SW 1271 (cell line): ENCODE measurements around the gene MIER2.

ENCODE experiments used
- DNase-seq, 2 experiments: peaks; one replicate each; lab custom pipeline; 2025; lab: John Stamatoyannopoulos, UW

The MIER2 gene

GRCh38 chr19:378706-379105 lies 34.1 kb upstream of the MIER2 start:
- no peak for DNase-seq

GRCh38 chr19:377801-378581 lies 33.4 kb upstream of the MIER2 start:
- DNase-seq, result no peak

GRCh38 chr19:376111-376470 lies 31.5 kb upstream of the MIER2 start:
- DNase-seq, result no peak

- no peak for DNase-seq
Observed at GRCh38 chr19:375395-376110, 31.0 kb upstream of the MIER2 start.

- DNase-seq, result no peak
Observed at GRCh38 chr19:374886-375235, 30.3 kb upstream of the MIER2 start.

- no peak for DNase-seq
Observed at GRCh38 chr19:374183-374885, 29.7 kb upstream of the MIER2 start.

GRCh38 chr19:373391-374182 lies 29.0 kb upstream of the MIER2 start:
- DNase-seq, result no peak

- no peak for DNase-seq
Observed at GRCh38 chr19:372306-372890, 27.8 kb upstream of the MIER2 start.

GRCh38 chr19:371501-372168 lies 27.0 kb upstream of the MIER2 start:
- DNase-seq, result no peak

GRCh38 chr19:370641-371330 lies 26.2 kb upstream of the MIER2 start:
- no peak for DNase-seq

GRCh38 chr19:369876-370275 lies 25.3 kb upstream of the MIER2 start:
- DNase-seq, result no peak

GRCh38 chr19:369256-369655 lies 24.7 kb upstream of the MIER2 start:
- no peak for DNase-seq

GRCh38 chr19:368630-369024 lies 24.0 kb upstream of the MIER2 start:
- DNase-seq, result no peak

GRCh38 chr19:367963-368629 lies 23.5 kb upstream of the MIER2 start:
- no peak for DNase-seq

GRCh38 chr19:367561-367960 lies 23.0 kb upstream of the MIER2 start:
- no peak for DNase-seq

- no peak for DNase-seq
Observed at GRCh38 chr19:366951-367350, 22.4 kb upstream of the MIER2 start.

- no peak for DNase-seq
Observed at GRCh38 chr19:366205-366783, 21.7 kb upstream of the MIER2 start.

- no peak for DNase-seq
Observed at GRCh38 chr19:364496-365287, 20.1 kb upstream of the MIER2 start.

GRCh38 chr19:362683-363082 lies 18.1 kb upstream of the MIER2 start:
- no peak for DNase-seq
